Measurements from ENCODE around the gene C3orf52.

GRCh38 chr3:112114576-112115160 lies 28.5 kb downstream of the C3orf52 start:
- TF ChIP-seq, protein P1, sequence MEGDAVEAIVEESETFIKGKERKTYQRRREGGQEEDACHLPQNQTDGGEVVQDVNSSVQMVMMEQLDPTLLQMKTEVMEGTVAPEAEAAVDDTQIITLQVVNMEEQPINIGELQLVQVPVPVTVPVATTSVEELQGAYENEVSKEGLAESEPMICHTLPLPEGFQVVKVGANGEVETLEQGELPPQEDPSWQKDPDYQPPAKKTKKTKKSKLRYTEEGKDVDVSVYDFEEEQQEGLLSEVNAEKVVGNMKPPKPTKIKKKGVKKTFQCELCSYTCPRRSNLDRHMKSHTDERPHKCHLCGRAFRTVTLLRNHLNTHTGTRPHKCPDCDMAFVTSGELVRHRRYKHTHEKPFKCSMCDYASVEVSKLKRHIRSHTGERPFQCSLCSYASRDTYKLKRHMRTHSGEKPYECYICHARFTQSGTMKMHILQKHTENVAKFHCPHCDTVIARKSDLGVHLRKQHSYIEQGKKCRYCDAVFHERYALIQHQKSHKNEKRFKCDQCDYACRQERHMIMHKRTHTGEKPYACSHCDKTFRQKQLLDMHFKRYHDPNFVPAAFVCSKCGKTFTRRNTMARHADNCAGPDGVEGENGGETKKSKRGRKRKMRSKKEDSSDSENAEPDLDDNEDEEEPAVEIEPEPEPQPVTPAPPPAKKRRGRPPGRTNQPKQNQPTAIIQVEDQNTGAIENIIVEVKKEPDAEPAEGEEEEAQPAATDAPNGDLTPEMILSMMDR (IDR thresholded peaks at IDR 0.05) = no peak
- TF ChIP-seq POLR2A (IDR thresholded peaks at IDR 0.05) (no peak), POLR2AphosphoS5 (IDR thresholded peaks at IDR 0.05) (no peak)

Data from upper lobe of left lung (tissue), 4 donors.